HCT116 (cell line): Measurements from ENCODE around the gene PLD5. TPM values are rescaled to one million over a fixed set of nuclear protein-coding genes. Genes with fewer than 3 reads are reported as not detected.

Experiments used
- ATAC-seq: fragments of 200-7000 bp; cut with Tn5 transposase; 2 replicates; pipeline ENCODE4 v1.9.1; 2020; ENCODE audit warnings: mild to moderate bottlenecking, moderate library complexity
- BruUV-seq: library from RNA; stranded (reverse); fragments of 400-500 nt; replicated peaks from 2 replicates; lab custom pipeline; 2021; lab: Mats Ljungman, UMichigan
- CTCF ChIA-PET: fragments of 300-600 bp; sonication (Branson Sonifier 250); formaldehyde crosslinking; loops from one replicate; lab custom pipeline; 2021; ENCODE audit warnings: antibody characterized with exemption; lab: Charles Lee
- POLR2A ChIA-PET: fragments of 300-600, 350-600 bp; sonication (Branson Sonifier 250); formaldehyde crosslinking; loops from one replicate; lab custom pipeline; 2021; ENCODE audit warnings: antibody characterized with exemption; lab: Charles Lee
- RAD21 ChIA-PET, 2 experiments: fragments of 300-600 bp; sonication (Branson Sonifier 250); formaldehyde crosslinking; loops; one replicate each; lab custom pipeline; 2023; ENCODE audit warnings: low total read pairs in 2 of 2; ENCODE audit not compliant: uncharacterized antibody in 2 of 2, unreplicated experiment in 2 of 2, low non-redundant PET in 1 of 2; lab: Charles Lee
- DNase-seq: peaks from one replicate; pipeline ENCODE4 v3.0.0-alpha.2; 2010; ENCODE audit warnings: low read depth, low spot score
- H2AFZ ChIP-seq: fragments of 200-600 bp; shearing (Covaris generic), sonication (generic); 2 replicates; pipeline ENCODE4 v1.6.1; 2017; ENCODE audit warnings: low read depth, mixed run types, mixed read lengths, antibody characterized with exemption, low read length; ENCODE audit not compliant: poor library complexity, severe bottlenecking
- H3K27ac ChIP-seq: 2 replicates; pipeline ENCODE4 v1.5.1; 2012; ENCODE audit warnings: low read depth, low read length
- H3K27me3 ChIP-seq: fragments of 200-600 bp; sonication (generic); 2 replicates; pipeline ENCODE4 v1.6.1; 2016; ENCODE audit warnings: mixed run types, low read length, mixed read lengths; ENCODE audit not compliant: insufficient read depth
- H3K36me3 ChIP-seq, 2 experiments: fragments of 200-500 bp in 1 of 2; fragments of 200-600 bp in 1 of 2; sonication (Bioruptor generic) in 1 of 2; sonication (generic) in 1 of 2; 2 replicates each; pipeline versions ENCODE4 v1.5.1 to v1.6.1; 2014 to 2016; ENCODE audit warnings: low read length in 2 of 2, inconsistent platforms in 1 of 2, mixed read lengths in 1 of 2, mixed run types in 1 of 2; ENCODE audit not compliant: insufficient read depth in 2 of 2, control insufficient read depth in 1 of 2
- H3K4me1 ChIP-seq, 2 experiments: fragments of 200-600 bp in 1 of 2; sonication (generic) in 1 of 2; 2 replicates each; pipeline versions ENCODE4 v1.5.1 to v1.6.1; 2012 to 2017; ENCODE audit warnings: low read length in 2 of 2, inconsistent platforms in 1 of 2, mild to moderate bottlenecking in 1 of 2, mixed read lengths in 1 of 2, mixed run types in 1 of 2, moderate library complexity in 1 of 2; ENCODE audit not compliant: insufficient read depth in 2 of 2, control insufficient read depth in 1 of 2
- H3K4me2 ChIP-seq: fragments of 200-600 bp; sonication (generic); 2 replicates; pipeline ENCODE4 v1.6.1; 2017; ENCODE audit warnings: mixed run types, low read length, mixed read lengths
- H3K4me3 ChIP-seq, 2 experiments: fragments of 200-600 bp in 1 of 2; sonication (generic) in 1 of 2; replicated peaks in 1 of 2; 2 replicates each; pipeline ENCODE4 v1.5.1; 2011 to 2016; ENCODE audit warnings: low read length in 2 of 2, control low read depth in 1 of 2, low read depth in 1 of 2, mild to moderate bottlenecking in 1 of 2, mixed read lengths in 1 of 2, mixed run types in 1 of 2
- H3K79me2 ChIP-seq: fragments of 200-600 bp; sonication (generic); 2 replicates; pipeline ENCODE4 v1.6.1; 2017; ENCODE audit warnings: mild to moderate bottlenecking, mixed run types, low read length, moderate library complexity, mixed read lengths; ENCODE audit not compliant: insufficient read depth
- H3K9ac ChIP-seq: fragments of 200-600 bp; sonication (generic); 2 replicates; pipeline ENCODE4 v1.6.1; 2016; ENCODE audit warnings: low read length, mixed read lengths
- H3K9me2 ChIP-seq: fragments of 200-600 bp; sonication (generic), shearing (Covaris generic); 2 replicates; pipeline ENCODE4 v1.6.1; 2017; ENCODE audit warnings: mixed run types, mild to moderate bottlenecking, moderate library complexity; ENCODE audit not compliant: insufficient read depth
- H3K9me3 ChIP-seq, 2 experiments: fragments of 200-500 bp in 1 of 2; fragments of 200-600 bp in 1 of 2; sonication (Bioruptor generic) in 1 of 2; sonication (generic) in 1 of 2; 2 replicates each; pipeline ENCODE4 v1.6.1; 2014 to 2017; ENCODE audit warnings: low read length in 2 of 2, mixed read lengths in 2 of 2, inconsistent platforms in 1 of 2, low read depth in 1 of 2, mild to moderate bottlenecking in 1 of 2, mixed run types in 1 of 2, moderate library complexity in 1 of 2; ENCODE audit not compliant: control insufficient read depth in 1 of 2, insufficient read depth in 1 of 2
- H4K20me1 ChIP-seq: fragments of 200-600 bp; sonication (generic), shearing (Covaris generic); 2 replicates; pipeline ENCODE4 v1.6.1; 2017; ENCODE audit warnings: mixed run types, mild to moderate bottlenecking, moderate library complexity; ENCODE audit not compliant: insufficient read depth
- EGR1 ChIP-seq: IDR thresholded peaks from 2 replicates; pipeline ENCODE4 v1.6.1; 2012; ENCODE audit warnings: low read depth
- EZH2phosphoT487 ChIP-seq: fragments of 200-600 bp; IDR thresholded peaks from 2 replicates; pipeline ENCODE4 v1.6.1; 2018; ENCODE audit warnings: antibody characterized with exemption, borderline replicate concordance
- FOSL1 ChIP-seq: IDR thresholded peaks from 2 replicates; pipeline ENCODE4 v1.6.1; 2012; ENCODE audit warnings: low read depth
- JUND ChIP-seq: IDR thresholded peaks from 2 replicates; pipeline ENCODE4 v1.6.1; 2012
- MAX ChIP-seq: IDR thresholded peaks from 2 replicates; pipeline ENCODE4 v1.6.1; 2012
- POLR2AphosphoS5 ChIP-seq: IDR thresholded peaks from 2 replicates; pipeline ENCODE4 v1.6.1; 2011; ENCODE audit warnings: mild to moderate bottlenecking, low read depth, low read length, moderate library complexity
- REST ChIP-seq: IDR thresholded peaks from 2 replicates; pipeline ENCODE4 v1.6.1; 2012; ENCODE audit warnings: low read depth
- SIN3A ChIP-seq: IDR thresholded peaks from 2 replicates; pipeline ENCODE4 v1.6.1; 2012; ENCODE audit warnings: low read depth
- SP1 ChIP-seq: IDR thresholded peaks from 2 replicates; pipeline ENCODE4 v1.6.1; 2012; ENCODE audit warnings: low read depth
- SRF ChIP-seq: IDR thresholded peaks from 2 replicates; pipeline ENCODE4 v1.6.1; 2012; ENCODE audit warnings: low read depth
- YY1 ChIP-seq: IDR thresholded peaks from 2 replicates; pipeline ENCODE4 v1.6.1; 2011; ENCODE audit warnings: low read length, low read depth, moderate library complexity, mild to moderate bottlenecking; ENCODE audit not compliant: insufficient replicate concordance; ENCODE audit errors: extremely low read depth
- ZBTB33 ChIP-seq: IDR thresholded peaks from 2 replicates; pipeline ENCODE4 v1.6.1; 2011; ENCODE audit warnings: mild to moderate bottlenecking, low read length, moderate library complexity; ENCODE audit not compliant: insufficient replicate concordance; ENCODE audit errors: extremely low read depth
- ZFX ChIP-seq: fragments of 450-650 bp; IDR thresholded peaks from 2 replicates; pipeline ENCODE4 v1.6.1; 2017
- intact Hi-C: fragments of 100-400 bp; cut with micrococcal nuclease; formaldehyde crosslinking; loops from 2 replicates; pipeline ENCODE4 v1.10.0; 2022
- total RNA-seq: library from RNA; stranded (reverse); gene quantifications from one replicate; pipeline ENCODE4 v1.2.1, GENCODE V29; 2021; ENCODE audit not compliant: unreplicated experiment

The PLD5 gene
- total RNA-seq, 1 experiment from 2014 or later, result not detected

- H3K79me2 ChIP-seq, result no peaks in the 10 kb centered on the region
- no peak overlapping the region for H3K27ac ChIP-seq
- no TSS peak for BruUV-seq
- ChIA-PET CTCF (no interaction called here), RAD21 (no interaction called here), POLR2A (no interaction called here)
- no peak overlapping the region for H3K4me3 ChIP-seq
- H3K27me3 ChIP-seq, result peaks cover 74% of the 10 kb centered on the region
- no peak for DNase-seq
- H3K9me2 ChIP-seq, result no peaks in the 10 kb centered on the region
- H3K9ac ChIP-seq, result no peak overlapping the region
- H3K4me1 ChIP-seq, result no peaks in the 10 kb centered on the region
- H3K4me2 ChIP-seq, result no peak overlapping the region
- H4K20me1 ChIP-seq, result no peaks in the 10 kb centered on the region
- H2AFZ ChIP-seq, result no peak overlapping the region
- no peaks in the 10 kb centered on the region for H3K9me3 ChIP-seq
- ATAC-seq, result no peak
- H3K36me3 ChIP-seq, result no peaks in the 10 kb centered on the region
- TF ChIP-seq SIN3A, result no peak
- TF ChIP-seq POLR2AphosphoS5, result no peak
- no peak for TF ChIP-seq SP1
- TF ChIP-seq FOSL1, result no peak
- TF ChIP-seq EZH2phosphoT487, result no peak
- no peak for TF ChIP-seq EGR1
- TF ChIP-seq JUND, result no peak
- TF ChIP-seq YY1, result no peak
- TF ChIP-seq MAX, result no peak
- no peak for TF ChIP-seq SRF
- TF ChIP-seq ZFX, result no peak
- TF ChIP-seq REST, result no peak
- no peak for TF ChIP-seq ZBTB33
- intact Hi-C loops, result no loop called here
Observed at GRCh38 chr1:242088875-242089274, 435.6 kb downstream of the PLD5 start.
